K562 (cell line): ENCODE results near the gene ADGRD1. TPM values are rescaled to one million over a fixed set of nuclear protein-coding genes. Genes with fewer than 3 reads are reported as not detected.

Experiments used
- ATAC-seq: fragments of 200-7000 bp; cut with Tn5 transposase; 3 replicates; pipeline ENCODE4 v1.9.1; 2020; ENCODE audit warnings: moderate library complexity
- BruUV-seq: library from RNA; stranded (reverse); fragments of 400-500 nt; replicated peaks from 2 replicates; lab custom pipeline; 2021; lab: Mats Ljungman, UMichigan
- CTCF ChIA-PET: fragments of 300-600 bp; formaldehyde crosslinking; extraction: SDS; loops from one replicate; lab custom pipeline; 2021; ENCODE audit warnings: low intra/inter-chr PET ratio; lab: Yijun Ruan, JAX
- POLR2A ChIA-PET: fragments of 300-600, 350-650 bp; sonication (Branson Sonifier 250); formaldehyde crosslinking; extraction: SDS; loops from one replicate; lab custom pipeline; 2021; ENCODE audit warnings: antibody characterized with exemption, inconsistent platforms; lab: Yijun Ruan, JAX
- DNase-seq, 4 experiments: peaks; one replicate each; pipeline versions ENCODE4 v3.0.0 to v3.0.0-alpha.2; 2011 to 2018; ENCODE audit warnings: low spot score in 3 of 4, mixed read lengths in 3 of 4; ENCODE audit errors: extremely low read depth in 1 of 4
- FAIRE-seq: peaks from 2 replicates; lab custom pipeline; 2011; peaks lifted over from hg19 to GRCh38; lab: Jason Lieb, UNC
- H2AFZ ChIP-seq: 2 replicates; pipeline ENCODE4 v1.6.0; 2011; ENCODE audit warnings: low read depth, low read length, control low read depth, inconsistent platforms
- H3K27ac ChIP-seq: fragments of 200-600 bp; 3 replicates; pipeline ENCODE4 v1.8.0; 2011; ENCODE audit warnings: low read depth, mild to moderate bottlenecking, control low read depth, inconsistent platforms, low read length, moderate library complexity, mixed read lengths; ENCODE audit errors: extremely low read depth
- H3K27me3 ChIP-seq, 2 experiments: fragments of 300-600 bp in 1 of 2; 2 replicates in 1 of 2; 3 replicates in 1 of 2; pipeline versions ENCODE4 v1.6.0 to v1.8.0; 2011; ENCODE audit warnings: inconsistent platforms in 2 of 2, low read length in 2 of 2, mild to moderate bottlenecking in 1 of 2, mixed read lengths in 1 of 2, moderate library complexity in 1 of 2; ENCODE audit not compliant: control insufficient read depth in 2 of 2, insufficient read depth in 2 of 2
- H3K36me3 ChIP-seq: fragments of 300-600 bp; 3 replicates; pipeline ENCODE4 v1.8.0; 2011; ENCODE audit warnings: mild to moderate bottlenecking, low read length, inconsistent platforms; ENCODE audit not compliant: control insufficient read depth, insufficient read depth
- H3K4me1 ChIP-seq, 2 experiments: fragments of 200-600 bp in 1 of 2; replicated peaks in 1 of 2; 2 replicates in 1 of 2; 3 replicates in 1 of 2; pipeline versions ENCODE4 v1.5.1 to v1.8.0; 2011; ENCODE audit warnings: inconsistent platforms in 2 of 2, low read length in 2 of 2, mild to moderate bottlenecking in 1 of 2, mixed read lengths in 1 of 2, moderate library complexity in 1 of 2; ENCODE audit not compliant: control insufficient read depth in 2 of 2, insufficient read depth in 2 of 2
- H3K4me2 ChIP-seq: 2 replicates; pipeline ENCODE4 v1.6.1; 2011; ENCODE audit warnings: low read length, control low read depth, inconsistent platforms, mixed read lengths; ENCODE audit not compliant: insufficient read depth
- H3K4me3 ChIP-seq: fragments of 200-600 bp; sonication (generic), shearing (Covaris generic); 2 replicates; pipeline ENCODE4 v1.5.1; 2016; ENCODE audit warnings: control low read depth, inconsistent platforms
- H3K79me2 ChIP-seq: fragments of 200-600 bp; 3 replicates; pipeline ENCODE4 v1.8.0; 2011; ENCODE audit warnings: low read length, inconsistent platforms; ENCODE audit not compliant: control insufficient read depth, insufficient read depth
- H3K9ac ChIP-seq, 2 experiments: 2 replicates each; pipeline versions ENCODE4 v1.6.0 to v1.6.1; 2011; ENCODE audit warnings: low read depth in 2 of 2, low read length in 2 of 2, control low read depth in 1 of 2, inconsistent platforms in 1 of 2, mild to moderate bottlenecking in 1 of 2, mixed read lengths in 1 of 2; ENCODE audit not compliant: insufficient read depth in 1 of 2
- H3K9me1 ChIP-seq: one replicate; pipeline ENCODE4 v1.6.0; 2011; ENCODE audit warnings: inconsistent platforms, mild to moderate bottlenecking, low read length, moderate library complexity; ENCODE audit not compliant: control insufficient read depth, insufficient read depth
- H3K9me3 ChIP-seq: replicated peaks from 2 replicates; pipeline ENCODE4 v1.5.1; 2011; ENCODE audit warnings: low read depth, low read length, inconsistent platforms; ENCODE audit not compliant: control insufficient read depth, insufficient read depth
- H4K20me1 ChIP-seq: replicated peaks from 2 replicates; pipeline ENCODE4 v1.6.1; 2011; ENCODE audit warnings: low read length, inconsistent platforms, mixed read lengths; ENCODE audit not compliant: control insufficient read depth, insufficient read depth
- CEBPB ChIP-seq: fragments of 450-650 bp; IDR thresholded peaks from 2 replicates; pipeline ENCODE4 v1.6.1; 2016; ENCODE audit warnings: missing genetic modification characterization, missing compliant biosample characterization
- CEBPG ChIP-seq, 3 experiments: fragments of 200-800 bp in 1 of 3; sonication (Bioruptor generic) in 1 of 3; sonication (generic) in 1 of 3; formaldehyde crosslinking in 1 of 3; IDR thresholded peaks in 2 of 3; conservative IDR thresholded peaks in 1 of 3; 2 replicates each; pipeline versions ENCODE4 v1.6.1 to v1.8.0; 2016 to 2022; ENCODE audit warnings: missing compliant biosample characterization in 2 of 3, missing genetic modification characterization in 2 of 3, mild to moderate bottlenecking in 1 of 3, missing genetic modification reagents in 1 of 3
- CHAMP1 ChIP-seq: fragments of 450-650 bp; IDR thresholded peaks from 2 replicates; pipeline ENCODE4 v1.6.1; 2016; ENCODE audit warnings: mild to moderate bottlenecking
- ERF ChIP-seq: fragments of 450-650 bp; formaldehyde crosslinking; IDR thresholded peaks from 2 replicates; pipeline ENCODE4 v1.4.0; 2020; ENCODE audit warnings: mild to moderate bottlenecking, mixed read lengths
- FOXK2 ChIP-seq, 2 experiments: fragments of 450-650 bp; IDR thresholded peaks in 1 of 2; conservative IDR thresholded peaks in 1 of 2; 2 replicates each; pipeline ENCODE4 v1.6.1; 2016; ENCODE audit warnings: low read depth in 2 of 2, mild to moderate bottlenecking in 1 of 2
- MAZ ChIP-seq, 2 experiments: fragments of 450-650 bp in 1 of 2; sonication (generic) in 1 of 2; formaldehyde crosslinking; IDR thresholded peaks in 1 of 2; conservative IDR thresholded peaks in 1 of 2; 2 replicates each; pipeline versions ENCODE4 v1.4.0 to v1.5.0; 2020; ENCODE audit warnings: mild to moderate bottlenecking in 1 of 2, missing genetic modification reagents in 1 of 2
- MTA2 ChIP-seq: fragments of 450-650 bp; IDR thresholded peaks from 2 replicates; pipeline ENCODE4 v1.6.1; 2016; ENCODE audit warnings: low read depth
- TFAP4 ChIP-seq: sonication (generic); formaldehyde crosslinking; IDR thresholded peaks from 2 replicates; pipeline ENCODE4 v1.8.0; 2022; ENCODE audit warnings: missing genetic modification reagents, mild to moderate bottlenecking, moderate library complexity, borderline replicate concordance
- THAP12 ChIP-seq: fragments of 250-450 bp; sonication (Bioruptor Pico); IDR thresholded peaks from 2 replicates; pipeline ENCODE4 v1.9.0; 2021; ENCODE audit warnings: mild to moderate bottlenecking, inconsistent platforms
- ZFX ChIP-seq: sonication (generic); formaldehyde crosslinking; IDR thresholded peaks from 2 replicates; pipeline ENCODE4 v1.8.0; 2022; ENCODE audit warnings: mild to moderate bottlenecking, missing genetic modification reagents, moderate library complexity
- ZNF121 ChIP-seq: sonication (generic); formaldehyde crosslinking; conservative IDR thresholded peaks from 2 replicates; pipeline ENCODE4 v1.8.0; 2022; ENCODE audit warnings: missing genetic modification reagents
- WGBS: fragments of 100-300 bp; shearing (Covaris generic); methylation state at CpG from one replicate; pipeline ENCODE4 v1.1.6; 2016; ENCODE audit warnings: low coverage, mixed read lengths; ENCODE audit not compliant: insufficient coverage; ENCODE audit errors: missing lambda C conversion rate; 5-methylcytosine and 5-hydroxymethylcytosine counted together
- in situ Hi-C: fragments of 300-500 bp; cut with MboI; formaldehyde crosslinking; loops from 4 replicates; pipeline ENCODE4 v1.15.0; 2018; ENCODE audit warnings: inconsistent platforms, mixed read lengths
- intact Hi-C: fragments of 100-400 bp; cut with micrococcal nuclease; formaldehyde crosslinking; loops from 2 replicates; pipeline ENCODE4 v1.14.2; 2022
- polyA plus RNA-seq, 8 experiments: library from polyadenylated mRNA; depleted of rRNA in 4 of 8; stranded (reverse) in 5 of 8; unstranded in 3 of 8; fragments of >200 nt; fragmentation: Nextera tagmentation in 2 of 8; fragmentation: Illumina TruSeq in 1 of 8; extraction: Ambion mirVana in 2 of 8; extraction: Trizol in 1 of 8; gene quantifications; 2 replicates each; pipeline versions ENCODE4 v1.2.1 to v1.2.3, GENCODE V29; 2011 to 2014; ENCODE audit warnings: inconsistent platforms in 1 of 8, missing spikeins in 1 of 8
- total RNA-seq, 7 experiments: library from RNA; depleted of rRNA in 6 of 7; stranded (reverse); fragments of >200 nt in 6 of 7; fragmentation: Illumina TruSeq in 2 of 7; extraction: Trizol in 2 of 7; gene quantifications; 2 replicates each; pipeline versions ENCODE4 v1.2.1 to v1.2.3, GENCODE V29; 2011 to 2021; ENCODE audit warnings: low replicate concordance in 1 of 7

Gene ADGRD1
- total and polyA plus RNA-seq, 9 of the 15 experiments (the other 6 are each of a cell fraction or from before 2014, with no cell fraction given) = 1.7 to 11.7 (median 3.3) TPM

GRCh38 chr12:131108177-131108955, 154.7 kb downstream of the ADGRD1 start (continued):
- TF ChIP-seq TFAP4 (no peak), ERF (CRISPR knock-in tag) (no peak)

GRCh38 chr12:131111446-131111845, 157.7 kb downstream of the ADGRD1 start:
- no peaks in the 10 kb centered on the region for H3K36me3 ChIP-seq
- POLR2A ChIA-PET = no interaction called here
- no peak overlapping the region for H3K27ac ChIP-seq
- H3K9me3 ChIP-seq = no peaks in the 10 kb centered on the region
- intact Hi-C loops (loop anchor here (10.0 kb wide), 1 partner anchor 343 kb away; no protein-coding TSS in a partner anchor), in situ Hi-C loops (no loop called here)
- H3K9ac ChIP-seq = no peak overlapping the region
- no peak overlapping the region for H3K4me3 ChIP-seq
- no peak overlapping the region for H2AFZ ChIP-seq
- BruUV-seq = no TSS peak
- FAIRE-seq (no peak), DNase-seq (no peak), ATAC-seq (no peak)
- H3K27me3 ChIP-seq = peaks cover 0 to 28% of the 10 kb centered on the region in 2 experiments; a peak in 4 of 5 replicates
- no peaks in the 10 kb centered on the region; the same call in 1 of the 2 replicates for H4K20me1 ChIP-seq
- CTCF ChIA-PET = no interaction called here
- H3K79me2 ChIP-seq = no peaks in the 10 kb centered on the region
- H3K4me2 ChIP-seq = no peak overlapping the region
- no peaks in the 10 kb centered on the region for H3K9me1 ChIP-seq
- WGBS = 11% methylated on average over 3 of the region's 3 CpGs
- H3K4me1 ChIP-seq = no peaks in the 10 kb centered on the region; a peak in 1 of 5 replicates
- no peak for TF ChIP-seq MTA2
- TF ChIP-seq ZNF121 (CRISPR knock-in tag) = no peak
- peak; percentile 87 for TF ChIP-seq CEBPB (tag)
- no peak for TF ChIP-seq FOXK2 (conservative IDR thresholded peaks at IDR 0.05 in 1 of 2, IDR thresholded peaks at IDR 0.05 in 1 of 2; ENCODE audit: low read depth in 2 of 2)
- no peak for TF ChIP-seq MAZ (CRISPR knock-in tag; conservative IDR thresholded peaks at IDR 0.05 in 1 of 2, IDR thresholded peaks at IDR 0.05 in 1 of 2)
- no peak for TF ChIP-seq ZFX (CRISPR knock-in tag)
- no peak for TF ChIP-seq THAP12 (CRISPR knock-in tag)
- no peak for TF ChIP-seq CHAMP1
- no peak for TF ChIP-seq CEBPG (CRISPR knock-in tag; IDR thresholded peaks at IDR 0.05)
- TF ChIP-seq CEBPG (tag; conservative IDR thresholded peaks at IDR 0.05 in 1 of 2, IDR thresholded peaks at IDR 0.05 in 1 of 2) = peak; percentile 61 to 92; a peak in 3 of 4 replicates
